AG04449 (cell line): ENCODE data around the gene CNTNAP2.

Experiments
- CTCF ChIA-PET: fragments of 350-600 bp; formaldehyde crosslinking; extraction: SDS; loops from one replicate; lab custom pipeline; 2021; ENCODE audit warnings: antibody characterized with exemption; lab: Yijun Ruan, JAX
- POLR2A ChIA-PET: fragments of 400-600, 350-600 bp; formaldehyde crosslinking; extraction: SDS; loops from one replicate; lab custom pipeline; 2020; ENCODE audit warnings: antibody characterized with exemption, inconsistent platforms; lab: Yijun Ruan, JAX
- DNase-seq: peaks from one replicate; pipeline ENCODE4 v3.0.0-alpha.2; 2010; ENCODE audit warnings: low read depth, low spot score
- H3K4me3 ChIP-seq: 2 replicates; pipeline ENCODE4 v1.5.1; 2011; ENCODE audit warnings: low read depth, mild to moderate bottlenecking, control low read depth, low read length
- CTCF ChIP-seq: IDR thresholded peaks from one replicate; pipeline ENCODE4 v1.5.1; 2011; ENCODE audit warnings: mild to moderate bottlenecking, moderate library complexity, low read length, control low read depth, inconsistent platforms; ENCODE audit not compliant: insufficient read depth; ENCODE audit errors: missing control alignments

Gene CNTNAP2

GRCh38 chr7:147151661-147152060 is 1035.1 kb downstream of the CNTNAP2 start:
- no peak for DNase-seq
- TF ChIP-seq CTCF: no peak
- ChIA-PET POLR2A (no interaction called here), CTCF (no interaction called here)
- no peak overlapping the region for H3K4me3 ChIP-seq

- no peak for TF ChIP-seq CTCF
- ChIA-PET CTCF (no interaction called here), POLR2A (no interaction called here)
- H3K4me3 ChIP-seq: no peak overlapping the region
- DNase-seq: no peak
Measured at GRCh38 chr7:147153571-147153970, 1037.0 kb downstream of the CNTNAP2 start.

- H3K4me3 ChIP-seq: no peak overlapping the region
- TF ChIP-seq CTCF: no peak
- CTCF ChIA-PET: no interaction called here
- no peak for DNase-seq
- POLR2A ChIA-PET: no interaction called here
Measured at GRCh38 chr7:147161405-147161804, 1044.8 kb downstream of the CNTNAP2 start.

GRCh38 chr7:147170341-147171012 is 1053.9 kb downstream of the CNTNAP2 start:
- POLR2A ChIA-PET: no interaction called here
- TF ChIP-seq CTCF: no peak
- CTCF ChIA-PET: no interaction called here
- H3K4me3 ChIP-seq: no peak overlapping the region
- no peak for DNase-seq

- no peak for DNase-seq
- ChIA-PET POLR2A (no interaction called here), CTCF (no interaction called here)
- no peak for TF ChIP-seq CTCF
- no peak overlapping the region for H3K4me3 ChIP-seq
Measured at GRCh38 chr7:147171013-147171391, 1054.4 kb downstream of the CNTNAP2 start.

- DNase-seq: no peak
- CTCF ChIA-PET: no interaction called here
- no peak overlapping the region for H3K4me3 ChIP-seq
- POLR2A ChIA-PET: no interaction called here
- no peak for TF ChIP-seq CTCF
Measured at GRCh38 chr7:147173883-147174282, 1057.3 kb downstream of the CNTNAP2 start.
